Transverse colon (tissue), 4 donors: ENCODE measurements around the gene USP2. TPM values are rescaled to one million over a fixed set of nuclear protein-coding genes. Genes with fewer than 3 reads are reported as not detected.
"Not testable (repeated sequence)": the region's sequence is repeated elsewhere in the genome, so short reads cannot be mapped to it uniquely, and the experiment has no call there.

Experiments
- DNase-seq: peaks from one replicate; pipeline ENCODE4 v3.0.0-alpha.2; 2019
- H3K27ac ChIP-seq, 4 donors: fragments of 200-600 bp; sonication (generic); 2 replicates each; pipeline ENCODE4 v1.5.1; 2016 to 2018; ENCODE audit warnings: inconsistent platforms in 4 of 4
- H3K27me3 ChIP-seq: fragments of 200-600 bp; sonication (generic); 2 replicates; pipeline ENCODE4 v1.5.1; 2017; ENCODE audit warnings: inconsistent platforms
- H3K36me3 ChIP-seq, 4 donors: fragments of 200-600 bp; sonication (generic); 2 replicates each; pipeline ENCODE4 v1.5.1; 2017 to 2019; ENCODE audit warnings: inconsistent platforms in 4 of 4
- H3K4me1 ChIP-seq, 4 donors: fragments of 200-600 bp; sonication (generic); 2 replicates each; pipeline ENCODE4 v1.5.1; 2017 to 2020; ENCODE audit warnings: inconsistent platforms in 4 of 4
- H3K4me3 ChIP-seq, 4 donors: fragments of 200-600 bp; sonication (generic); 1 replicate in 1 of 4; 2 replicates in 3 of 4; pipeline versions ENCODE4 v1.5.1 to v1.6.1; 2017 to 2019; ENCODE audit warnings: inconsistent platforms in 4 of 4
- H3K9me3 ChIP-seq, 2 donors: fragments of 200-600 bp; sonication (generic); 2 replicates each; pipeline ENCODE4 v1.5.1; 2017 to 2019; ENCODE audit warnings: inconsistent platforms in 2 of 2
- EP300 ChIP-seq: sonication (generic); formaldehyde crosslinking; IDR thresholded peaks from one replicate; pipeline ENCODE4 v1.6.1; 2017; ENCODE audit warnings: antibody characterized with exemption, low read depth
- POLR2A ChIP-seq: fragments of 450-650 bp; IDR thresholded peaks from one replicate; pipeline ENCODE4 v1.6.1; 2016; ENCODE audit warnings: antibody characterized with exemption, mild to moderate bottlenecking, moderate library complexity
- POLR2AphosphoS5 ChIP-seq, 3 donors: sonication (generic); formaldehyde crosslinking; IDR thresholded peaks; one replicate each; pipeline ENCODE4 v1.6.1; 2016; ENCODE audit warnings: antibody characterized with exemption in 3 of 3
- WGBS, 2 donors: methylation state at CpG; one replicate each; pipeline ENCODE4 v1.1.5; 2018; ENCODE audit warnings: low coverage in 1 of 2; 5-methylcytosine and 5-hydroxymethylcytosine counted together
- in situ Hi-C, 4 donors: fragments of 200-750 bp; cut with MboI; loops; one replicate each; pipeline versions ENCODE4 v1.15.0 to v1.15.1; 2017; ENCODE audit warnings: low sequenced_read_pairs in 3 of 4, low pct_ligation_motif_present in 1 of 4, low pct_unique_long_range_greater_than_20kb in 1 of 4
- intact Hi-C: fragments of 100-400 bp; cut with DNase I; formaldehyde crosslinking; loops from one replicate; pipeline ENCODE4 v1.15.1; 2023; ENCODE audit warnings: low total_unique reads
- total RNA-seq, 4 donors: library from RNA; depleted of rRNA; stranded (reverse); fragments of >200 nt; gene quantifications; one replicate each; pipeline ENCODE4 v1.1.0, GENCODE V29; 2016
- TF ChIP-seq, protein P1 (sequence below), 5 experiments: fragments of 200-600 bp in 3 of 5; fragments of 450-650 bp in 2 of 5; sonication (generic) in 3 of 5; IDR thresholded peaks; 1 replicate in 2 of 5; 2 replicates in 3 of 5; pipeline ENCODE4 v1.5.1; 2016 to 2017; ENCODE audit warnings: antibody characterized with exemption in 5 of 5, inconsistent platforms in 3 of 5, mild to moderate bottlenecking in 2 of 5, moderate library complexity in 1 of 5

Gene USP2
- total RNA-seq, 4 donors from 2014 or later, result 9.8 to 26.6 (median 22.7) TPM

DNA sequence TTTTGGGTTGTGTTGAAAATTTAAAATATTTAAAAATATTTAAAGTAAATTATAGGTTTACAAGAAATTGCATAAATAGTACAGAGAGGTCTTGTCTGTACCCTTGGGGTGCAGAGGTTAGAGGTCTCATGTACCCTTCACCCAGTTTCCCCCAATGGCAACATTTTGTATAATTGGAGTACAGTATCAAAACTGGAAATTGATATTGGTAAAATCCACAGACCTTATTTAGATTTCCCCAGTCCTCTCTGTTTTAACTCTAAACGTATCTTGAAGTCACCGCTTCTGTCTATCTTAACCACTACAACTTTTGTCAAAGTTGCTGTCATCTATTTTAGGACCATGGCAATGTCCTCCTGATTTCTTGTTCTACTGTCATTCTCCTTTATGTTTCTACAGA, 30.6 kb upstream of the USP2 start:
- no peak for DNase-seq
- H3K27me3 ChIP-seq, result no peaks in the 10 kb centered on the region
- no peaks in the 10 kb centered on the region for H3K36me3 ChIP-seq
- intact Hi-C loops, result no loop called here
- H3K27ac ChIP-seq, result no peak overlapping the region
- no peaks in the 10 kb centered on the region for H3K9me3 ChIP-seq
- WGBS, 2 donors, result 93 to 94% methylated on average over 2 of the region's 2 CpGs
- TF ChIP-seq POLR2A (no peak), EP300 (no peak), POLR2AphosphoS5 (IDR thresholded peaks at IDR 0.05) (no peak)
- TF ChIP-seq, protein P1, sequence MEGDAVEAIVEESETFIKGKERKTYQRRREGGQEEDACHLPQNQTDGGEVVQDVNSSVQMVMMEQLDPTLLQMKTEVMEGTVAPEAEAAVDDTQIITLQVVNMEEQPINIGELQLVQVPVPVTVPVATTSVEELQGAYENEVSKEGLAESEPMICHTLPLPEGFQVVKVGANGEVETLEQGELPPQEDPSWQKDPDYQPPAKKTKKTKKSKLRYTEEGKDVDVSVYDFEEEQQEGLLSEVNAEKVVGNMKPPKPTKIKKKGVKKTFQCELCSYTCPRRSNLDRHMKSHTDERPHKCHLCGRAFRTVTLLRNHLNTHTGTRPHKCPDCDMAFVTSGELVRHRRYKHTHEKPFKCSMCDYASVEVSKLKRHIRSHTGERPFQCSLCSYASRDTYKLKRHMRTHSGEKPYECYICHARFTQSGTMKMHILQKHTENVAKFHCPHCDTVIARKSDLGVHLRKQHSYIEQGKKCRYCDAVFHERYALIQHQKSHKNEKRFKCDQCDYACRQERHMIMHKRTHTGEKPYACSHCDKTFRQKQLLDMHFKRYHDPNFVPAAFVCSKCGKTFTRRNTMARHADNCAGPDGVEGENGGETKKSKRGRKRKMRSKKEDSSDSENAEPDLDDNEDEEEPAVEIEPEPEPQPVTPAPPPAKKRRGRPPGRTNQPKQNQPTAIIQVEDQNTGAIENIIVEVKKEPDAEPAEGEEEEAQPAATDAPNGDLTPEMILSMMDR (IDR thresholded peaks at IDR 0.05), result no peak
- no peak overlapping the region for H3K4me3 ChIP-seq
- no peaks in the 10 kb centered on the region for H3K4me1 ChIP-seq
- in situ Hi-C loops, result no loop called here

DNA sequence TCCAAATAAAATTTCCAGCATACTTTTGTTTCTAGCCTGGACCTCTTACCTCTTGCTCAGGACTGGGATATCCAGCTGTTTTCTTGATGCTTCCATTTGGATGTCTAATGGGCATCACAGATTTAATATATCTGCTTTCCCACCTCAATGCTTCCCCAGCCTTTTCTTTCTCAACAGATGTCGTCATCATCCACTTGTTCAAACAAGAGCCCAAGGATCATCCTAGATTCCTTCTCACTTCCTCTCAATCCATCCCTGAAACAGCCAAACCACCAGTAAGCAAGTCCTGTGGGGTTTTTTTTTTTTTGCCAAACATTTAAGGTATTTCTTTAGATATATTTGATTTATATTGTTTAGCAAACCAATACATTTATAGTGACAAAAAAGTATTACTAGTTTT, 29.0 kb upstream of the USP2 start:
- Histone ChIP-seq H3K27ac (no peak overlapping the region), H3K4me3 (no peak overlapping the region), H3K36me3 (no peaks in the 10 kb centered on the region), H3K4me1 (no peaks in the 10 kb centered on the region), H3K27me3 (no peaks in the 10 kb centered on the region), H3K9me3 (no peaks in the 10 kb centered on the region)
- 80 to 84% methylated on average over 1 of the region's 1 CpG for WGBS, 2 donors
- intact Hi-C loops (no loop called here), in situ Hi-C loops (no loop called here)
- TF ChIP-seq POLR2AphosphoS5 (IDR thresholded peaks at IDR 0.05) (no peak), EP300 (no peak), POLR2A (no peak)
- TF ChIP-seq, protein P1 (IDR thresholded peaks at IDR 0.05), result no peak
- no peak for DNase-seq

- Histone ChIP-seq H3K27ac (no peak overlapping the region), H3K4me1 (no peaks in the 10 kb centered on the region), H3K27me3 (no peaks in the 10 kb centered on the region), H3K9me3 (no peaks in the 10 kb centered on the region), H3K36me3 (no peaks in the 10 kb centered on the region), H3K4me3 (no peak overlapping the region)
- TF ChIP-seq EP300 (no peak), POLR2A (no peak), POLR2AphosphoS5 (IDR thresholded peaks at IDR 0.05) (no peak)
- TF ChIP-seq, protein P1 (IDR thresholded peaks at IDR 0.05), result no peak
- intact Hi-C loops (no loop called here), in situ Hi-C loops (no loop called here)
- no peak for DNase-seq
- WGBS, 2 donors, result 67% methylated on average over 1 of the region's 1 CpG; no CpG with 5 or more reads in 1 of the 2 donors
Observed at GRCh38 chr11:119409731-119410130, 28.2 kb upstream of the USP2 start.

DNA sequence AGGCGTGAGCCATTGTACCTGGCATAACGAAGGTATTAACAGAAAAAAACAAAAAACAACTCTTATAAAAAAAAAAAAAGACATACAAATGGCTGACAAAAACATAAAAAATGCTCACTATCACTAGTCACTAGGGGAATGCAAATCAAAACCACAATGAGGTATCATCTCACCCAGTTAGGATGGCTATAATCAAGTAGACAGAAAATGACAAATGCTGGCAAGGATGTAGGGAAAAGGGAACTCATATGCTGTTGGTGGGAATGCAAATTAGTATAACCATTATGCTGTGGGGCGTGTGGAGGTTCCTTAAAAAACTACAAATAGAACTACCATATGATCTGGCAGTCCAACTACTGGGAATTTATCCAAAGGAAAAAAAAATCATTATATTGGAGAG, 24.5 kb upstream of the USP2 start:
- WGBS, 2 donors, result 76 to 83% methylated on average over 3 of the region's 3 CpGs
- DNase-seq, result no peak
- H3K9me3 ChIP-seq, result peaks cover 2 to 3% of the 10 kb centered on the region in 2 donors
- no peak overlapping the region for H3K27ac ChIP-seq
- TF ChIP-seq, protein P1 (IDR thresholded peaks at IDR 0.05), result no peak
- no peak for TF ChIP-seq POLR2A
- TF ChIP-seq POLR2AphosphoS5 (IDR thresholded peaks at IDR 0.05), result no peak
- no peak for TF ChIP-seq EP300
- intact Hi-C loops (no loop called here), in situ Hi-C loops (no loop called here)
- peaks cover 3% of the 10 kb centered on the region for H3K27me3 ChIP-seq
- H3K4me1 ChIP-seq, result no peaks in the 10 kb centered on the region
- no peak overlapping the region for H3K4me3 ChIP-seq
- no peaks in the 10 kb centered on the region for H3K36me3 ChIP-seq

DNA sequence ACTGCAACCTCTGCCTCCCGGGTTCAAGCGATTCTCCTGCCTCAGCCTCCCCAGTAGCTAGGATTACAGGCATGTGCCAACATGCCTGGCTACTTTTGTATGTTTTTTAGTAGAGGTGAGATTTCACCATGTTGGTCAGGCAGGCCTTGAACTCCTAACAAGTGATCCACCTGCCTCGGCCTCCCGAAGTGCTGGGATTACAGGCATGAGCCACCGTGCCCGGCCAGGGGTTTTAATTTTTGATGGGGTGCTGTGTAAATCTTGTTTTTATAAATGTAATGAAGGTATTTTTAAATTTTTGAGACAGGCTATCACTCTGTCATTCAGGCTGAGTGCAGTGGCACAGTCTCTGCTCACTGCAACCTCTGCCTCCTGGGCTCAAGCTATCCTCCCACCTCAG, 24.0 kb upstream of the USP2 start:
- H3K4me3 ChIP-seq, H3K27me3 ChIP-seq, DNase-seq, in situ Hi-C loops, intact Hi-C loops, H3K27ac ChIP-seq, H3K36me3 ChIP-seq, H3K9me3 ChIP-seq, H3K4me1 ChIP-seq: not testable (repeated sequence)
- WGBS, 2 donors, result 98% methylated on average over 6 of the region's 6 CpGs; no CpG with 5 or more reads in 1 of the 2 donors
